ENCODE results near the gene HTR2B. TPM values are rescaled to one million over a fixed set of nuclear protein-coding genes. Genes with fewer than 3 reads are reported as not detected.

The HTR2B gene
- total RNA-seq, 4 donors from 2014 or later, result 0.40 to 2.2 TPM; not detected in 2

- Histone ChIP-seq H3K4me3 (no peak overlapping the region), H3K27me3 (no peaks in the 10 kb centered on the region), H3K4me1 (no peaks in the 10 kb centered on the region), H3K36me3 (no peaks in the 10 kb centered on the region), H3K27ac (no peak overlapping the region), H3K9me3 (no peaks in the 10 kb centered on the region)
- DNase-seq, result no peak
- TF ChIP-seq CTCF (IDR thresholded peaks at IDR 0.05) (no peak), POLR2A (IDR thresholded peaks at IDR 0.05) (no peak)
Measured at GRCh38 chr2:231117148-231117547, 7.7 kb downstream of the HTR2B start.

DNA sequence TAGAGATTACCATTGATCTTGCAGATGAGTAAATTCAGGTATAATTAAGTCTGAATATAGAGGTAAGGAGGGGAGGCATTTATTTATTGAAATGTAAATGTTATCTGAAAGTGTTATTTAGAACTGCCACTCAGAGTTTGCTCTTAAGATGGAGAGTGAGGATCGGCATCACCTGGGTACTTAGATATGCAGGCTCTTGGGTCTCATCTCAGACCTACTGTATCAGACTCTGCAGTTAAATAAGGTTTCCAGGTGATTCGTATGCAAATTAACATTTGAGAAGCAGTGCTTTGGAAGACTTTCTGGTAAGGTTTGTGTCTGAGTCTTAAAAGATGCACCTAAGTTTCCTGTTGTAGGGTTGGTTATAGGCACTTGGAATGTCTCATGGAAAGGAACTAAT, 9.2 kb downstream of the HTR2B start:
- Histone ChIP-seq H3K36me3 (no peaks in the 10 kb centered on the region), H3K27me3 (no peaks in the 10 kb centered on the region), H3K27ac (no peak overlapping the region), H3K4me3 (no peak overlapping the region), H3K4me1 (peaks cover 0 to 6% (median 0%) of the 10 kb centered on the region in 4 donors), H3K9me3 (no peaks in the 10 kb centered on the region)
- TF ChIP-seq POLR2A (IDR thresholded peaks at IDR 0.05), result no peak
- TF ChIP-seq CTCF (IDR thresholded peaks at IDR 0.05), result no peak
- no peak for DNase-seq

DNA sequence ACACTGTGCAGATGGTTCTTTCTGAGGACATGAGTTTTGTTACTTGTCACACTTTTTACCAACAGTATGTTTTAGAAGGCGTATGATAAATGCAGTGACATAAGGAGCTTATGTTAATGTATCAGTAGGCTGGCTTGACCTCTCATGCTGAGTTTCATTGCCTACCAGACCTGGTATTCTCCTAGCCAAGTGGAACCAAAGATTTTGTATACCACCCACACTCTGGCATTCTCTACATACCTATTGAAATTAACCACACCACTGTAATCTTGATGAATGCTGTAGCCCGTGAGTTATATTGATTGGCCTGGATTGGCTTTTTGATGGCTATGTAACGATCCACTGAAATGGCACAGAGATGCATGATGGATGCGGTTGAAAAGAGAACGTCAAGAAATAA, 11.4 kb downstream of the HTR2B start:
- Histone ChIP-seq H3K4me1 (peaks cover 0 to 8% (median 0%) of the 10 kb centered on the region in 4 donors), H3K27me3 (no peaks in the 10 kb centered on the region), H3K9me3 (no peaks in the 10 kb centered on the region), H3K36me3 (peaks cover 0 to 10% (median 0%) of the 10 kb centered on the region in 3 donors), H3K4me3 (no peak overlapping the region), H3K27ac (no peak overlapping the region)
- DNase-seq, result no peak
- TF ChIP-seq CTCF (IDR thresholded peaks at IDR 0.05), result no peak

DNA sequence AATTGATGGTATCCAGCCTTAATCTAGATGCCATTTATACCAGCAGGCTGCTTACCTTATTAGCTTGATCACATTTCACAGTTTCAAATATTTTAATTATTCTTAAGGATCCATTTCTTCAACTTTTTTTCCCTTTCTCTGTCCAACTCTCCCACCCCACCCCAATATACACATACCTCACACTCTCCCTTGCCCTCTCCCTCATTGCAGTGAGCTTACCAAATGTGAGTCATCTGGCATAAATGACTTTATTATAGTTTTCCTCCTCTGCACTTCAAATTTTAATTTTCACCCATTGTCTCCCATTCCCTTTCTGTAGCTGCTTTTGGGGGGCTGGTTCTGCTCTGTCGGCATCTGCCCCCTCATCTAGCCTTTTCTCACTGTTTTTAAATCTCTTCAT, 12.9 kb downstream of the HTR2B start:
- Histone ChIP-seq H3K27ac (no peak overlapping the region), H3K4me3 (no peak overlapping the region)
- no peak for TF ChIP-seq CTCF (IDR thresholded peaks at IDR 0.05)

GRCh38 chr2:231110551-231110950, 14.3 kb downstream of the HTR2B start:
- TF ChIP-seq CTCF (IDR thresholded peaks at IDR 0.05) (peak in 4 of 6 experiments; percentile 11 to 36 (median 18)), POLR2A (IDR thresholded peaks at IDR 0.05) (no peak)
- no peak overlapping the region for H3K4me3 ChIP-seq
- no peaks in the 10 kb centered on the region for H3K27me3 ChIP-seq
- H3K36me3 ChIP-seq, result peaks cover 0 to 11% (median 0%) of the 10 kb centered on the region in 3 donors
- no peaks in the 10 kb centered on the region for H3K9me3 ChIP-seq
- H3K27ac ChIP-seq, result peak overlapping the region in 1 of 4 donors; percentile 36
- DNase-seq, result no peak
- peaks cover 0 to 8% (median 0%) of the 10 kb centered on the region in 4 donors for H3K4me1 ChIP-seq

More for the DNA sequence above, 12.9 kb downstream of the HTR2B start:
- Histone ChIP-seq H3K9me3 (no peaks in the 10 kb centered on the region), H3K36me3 (peaks cover 0 to 11% (median 0%) of the 10 kb centered on the region in 3 donors), H3K4me1 (peaks cover 0 to 8% (median 0%) of the 10 kb centered on the region in 4 donors), H3K27me3 (no peaks in the 10 kb centered on the region)
- no peak for DNase-seq

Data from Peyer's patch (tissue), 4 donors.